Left ventricle myocardium inferior (tissue), 1 donor: ENCODE results near the gene METTL8. TPM values are rescaled to one million over a fixed set of nuclear protein-coding genes. Genes with fewer than 3 reads are reported as not detected.

ENCODE experiments used
- DNase-seq: peaks from one replicate; pipeline ENCODE4 v3.0.0-alpha.2; 2020
- H3K27ac ChIP-seq: fragments of 200-600 bp; replicated peaks from 2 replicates; pipeline ENCODE4 v1.8.0; 2021
- H3K27me3 ChIP-seq: fragments of 200-600 bp; 2 replicates; pipeline ENCODE4 v1.8.0; 2021; ENCODE audit warnings: low read depth
- H3K36me3 ChIP-seq: fragments of 200-600 bp; 2 replicates; pipeline ENCODE4 v1.8.0; 2021
- H3K4me1 ChIP-seq: fragments of 200-600 bp; 2 replicates; pipeline ENCODE4 v1.8.0; 2021
- H3K4me3 ChIP-seq: fragments of 200-600 bp; 2 replicates; pipeline ENCODE4 v1.8.0; 2021; ENCODE audit warnings: mild to moderate bottlenecking, moderate library complexity
- H3K9me3 ChIP-seq: fragments of 200-600 bp; replicated peaks from 2 replicates; pipeline ENCODE4 v1.8.0; 2021
- CTCF ChIP-seq: fragments of 200-600 bp; IDR thresholded peaks from 2 replicates; pipeline ENCODE4 v1.8.0; 2021; ENCODE audit warnings: antibody characterized with exemption, mild to moderate bottlenecking, borderline replicate concordance
- intact Hi-C: fragments of 100-400 bp; cut with micrococcal nuclease; formaldehyde crosslinking; loops from one replicate; pipeline ENCODE4 v1.11.0; 2022
- total RNA-seq: library from RNA; stranded (reverse); fragmentation: NEBNext Ultra II Directional; extraction: Animal tissue kit (Norgen Biotek cat#: 25700); gene quantifications from one replicate; pipeline ENCODE4 v1.2.1, GENCODE V29; 2021
- donor health status: DM: no; HTN: yes; CAD: no; lungs with severe emphysema.

The METTL8 gene
- total RNA-seq, 1 donor from 2014 or later, result 10.4 TPM

DNA sequence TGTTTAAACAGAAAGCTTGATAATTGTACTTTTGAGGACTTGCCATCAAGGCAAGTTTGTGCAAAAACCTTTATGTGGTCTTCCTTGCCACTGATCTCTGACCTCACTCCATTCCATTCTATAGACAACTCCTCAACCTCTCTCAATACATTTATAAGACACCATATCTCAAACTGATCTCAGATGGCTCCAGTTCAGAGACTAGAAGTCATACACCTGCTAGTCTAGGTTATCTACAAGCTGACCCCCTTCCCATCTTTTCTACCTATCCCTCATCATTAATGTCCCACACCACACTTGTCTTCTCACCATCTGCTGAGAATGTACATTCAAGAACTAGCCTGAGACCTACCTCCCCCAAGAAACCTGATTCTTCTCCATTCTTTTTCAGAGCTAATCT is 113.1 kb downstream of the METTL8 start:
- intact Hi-C loops, result no loop called here
- Histone ChIP-seq H3K9me3 (no peaks in the 10 kb centered on the region), H3K4me1 (peaks cover 15% of the 10 kb centered on the region), H3K27me3 (no peaks in the 10 kb centered on the region), H3K36me3 (peaks cover 7% of the 10 kb centered on the region), H3K4me3 (no peak overlapping the region), H3K27ac (no peak overlapping the region)
- no peak for TF ChIP-seq CTCF
- DNase-seq, result no peak

GRCh38 chr2:171320208-171320621 is 113.6 kb downstream of the METTL8 start:
- H3K27me3 ChIP-seq, result no peaks in the 10 kb centered on the region
- DNase-seq, result no peak
- peaks cover 15% of the 10 kb centered on the region for H3K4me1 ChIP-seq
- no peak overlapping the region for H3K27ac ChIP-seq
- H3K9me3 ChIP-seq, result no peaks in the 10 kb centered on the region
- intact Hi-C loops, result no loop called here
- H3K4me3 ChIP-seq, result no peak overlapping the region
- no peak for TF ChIP-seq CTCF
- H3K36me3 ChIP-seq, result peaks cover 7% of the 10 kb centered on the region

GRCh38 chr2:171319164-171319810 is 114.5 kb downstream of the METTL8 start:
- Histone ChIP-seq H3K9me3 (no peaks in the 10 kb centered on the region), H3K4me3 (no peak overlapping the region), H3K36me3 (peaks cover 7% of the 10 kb centered on the region), H3K27me3 (no peaks in the 10 kb centered on the region), H3K27ac (no peak overlapping the region), H3K4me1 (peaks cover 15% of the 10 kb centered on the region)
- intact Hi-C loops, result no loop called here
- DNase-seq, result no peak
- TF ChIP-seq CTCF, result no peak

DNA sequence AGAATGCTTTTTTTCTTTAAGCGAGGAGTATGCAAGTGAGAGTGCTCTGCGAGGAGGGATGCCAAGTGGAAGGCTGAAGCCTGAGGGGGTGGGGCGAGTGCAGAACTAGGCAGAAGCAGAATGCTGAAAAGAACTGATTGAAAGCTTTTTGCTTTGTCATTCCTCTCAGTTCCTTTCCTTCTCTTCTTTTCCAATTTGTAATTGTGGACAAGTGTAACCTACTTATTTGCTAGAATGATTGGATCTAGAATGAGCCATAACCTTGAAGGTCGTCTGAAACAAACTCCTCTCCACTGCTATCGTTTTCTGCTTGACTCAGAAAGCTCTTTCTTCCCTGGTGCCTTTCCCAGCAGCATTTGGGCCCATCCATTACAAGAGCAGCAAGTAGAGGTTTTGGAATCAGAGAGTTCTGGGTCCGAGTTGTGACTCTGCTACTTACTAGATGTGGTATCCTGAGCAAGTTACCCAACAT is 115.3 kb downstream of the METTL8 start:
- H3K4me1 ChIP-seq, result peaks cover 15% of the 10 kb centered on the region
- no peak for DNase-seq

DNA sequence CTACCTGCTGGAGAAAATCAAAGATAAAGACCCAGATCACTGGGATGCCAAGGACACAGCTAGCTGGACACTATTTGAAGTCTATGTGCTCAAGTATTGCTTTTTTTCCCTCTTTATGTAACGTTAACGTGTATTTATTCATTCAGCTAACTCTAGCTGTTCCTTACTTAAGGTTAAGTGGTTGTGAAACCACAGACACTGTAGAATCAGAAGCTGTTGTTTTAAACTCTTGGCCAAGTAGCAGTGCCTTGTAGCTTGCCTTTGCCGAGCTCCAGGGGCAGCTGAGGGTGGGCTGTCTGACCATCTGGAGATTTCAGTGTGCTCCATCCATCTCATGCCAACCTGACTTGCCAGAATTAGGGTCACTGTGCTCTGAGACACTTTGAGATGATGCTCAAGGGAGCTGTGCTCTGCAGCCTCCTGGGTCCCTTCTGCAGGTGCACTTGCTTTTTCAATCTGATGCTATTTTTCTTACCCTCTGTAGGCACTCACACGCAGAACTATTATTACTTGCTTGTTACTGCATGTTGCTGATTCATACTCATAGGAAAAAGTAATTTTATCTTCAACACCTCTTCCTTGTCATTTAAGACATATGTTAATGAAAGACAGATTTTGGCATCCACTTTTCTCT is 116.2 kb downstream of the METTL8 start:
- Histone ChIP-seq H3K4me3 (no peak overlapping the region), H3K27me3 (no peaks in the 10 kb centered on the region), H3K36me3 (no peaks in the 10 kb centered on the region), H3K4me1 (peaks cover 15% of the 10 kb centered on the region), H3K9me3 (no peaks in the 10 kb centered on the region), H3K27ac (no peak overlapping the region)
- DNase-seq, result no peak
- intact Hi-C loops, result no loop called here
- TF ChIP-seq CTCF, result no peak

More for the DNA sequence above, 115.3 kb downstream of the METTL8 start:
- TF ChIP-seq CTCF, result no peak
- Histone ChIP-seq H3K9me3 (no peaks in the 10 kb centered on the region), H3K36me3 (peaks cover under 1% of the 10 kb centered on the region), H3K27ac (no peak overlapping the region), H3K27me3 (no peaks in the 10 kb centered on the region), H3K4me3 (no peak overlapping the region)
- intact Hi-C loops, result no loop called here
